Endothelial cell of hepatic sinusoid (primary cell): Measurements from ENCODE around the gene HRH2.
"Not testable (repeated sequence)": the region's sequence is repeated elsewhere in the genome, so short reads cannot be mapped to it uniquely, and the experiment has no call there.

Experiments
- in situ Hi-C: cut with HindIII; loops from 2 replicates; pipeline ENCODE4 v1.10.0; 2017; ENCODE audit warnings: low sequenced_read_pairs

The HRH2 gene

GRCh38 chr5:175734016-175734415 lies 76.1 kb downstream of the HRH2 start:
- in situ Hi-C loops = no loop called here

DNA sequence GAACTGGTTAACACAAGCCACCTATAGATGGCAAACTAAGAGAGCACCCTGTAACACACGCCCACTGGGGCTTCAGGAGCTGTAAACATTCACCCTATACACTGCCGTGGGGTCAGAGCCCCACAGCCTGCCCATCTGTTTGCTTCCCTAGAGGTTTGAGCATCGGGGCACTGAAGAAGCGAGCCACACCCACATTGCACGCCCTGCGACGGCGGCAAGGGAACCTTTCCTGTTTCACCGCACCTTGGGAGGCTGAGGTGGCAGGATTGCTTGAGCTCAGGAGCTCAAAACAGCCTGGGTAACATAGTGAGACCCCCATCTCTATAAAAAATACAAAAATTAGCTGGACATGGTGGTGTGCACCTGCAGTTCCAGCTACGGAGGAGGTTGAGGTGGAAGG lies 76.6 kb downstream of the HRH2 start:
- in situ Hi-C loops = no loop called here

GRCh38 chr5:175735701-175736100 lies 77.8 kb downstream of the HRH2 start:
- in situ Hi-C loops = no loop called here

DNA sequence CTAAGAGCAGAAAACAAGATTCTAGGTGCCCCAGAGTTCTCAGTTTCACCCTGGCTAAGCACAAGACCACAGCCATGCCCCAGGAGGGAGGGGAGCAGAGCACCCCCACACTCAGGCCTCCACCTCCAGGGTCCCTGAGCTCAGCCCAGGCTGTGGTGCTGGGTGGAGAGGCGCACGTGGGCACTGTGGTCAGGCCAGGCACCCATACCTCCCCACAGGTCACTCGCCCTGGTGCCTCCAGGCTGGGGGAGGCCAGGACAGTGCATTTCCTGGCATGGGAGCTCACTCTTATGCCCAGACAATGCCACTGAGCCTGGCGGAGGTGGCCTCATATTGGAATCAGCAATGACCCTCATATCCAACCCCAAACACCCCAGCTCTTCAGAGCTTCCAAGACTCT lies 78.8 kb downstream of the HRH2 start:
- in situ Hi-C loops = no loop called here

DNA sequence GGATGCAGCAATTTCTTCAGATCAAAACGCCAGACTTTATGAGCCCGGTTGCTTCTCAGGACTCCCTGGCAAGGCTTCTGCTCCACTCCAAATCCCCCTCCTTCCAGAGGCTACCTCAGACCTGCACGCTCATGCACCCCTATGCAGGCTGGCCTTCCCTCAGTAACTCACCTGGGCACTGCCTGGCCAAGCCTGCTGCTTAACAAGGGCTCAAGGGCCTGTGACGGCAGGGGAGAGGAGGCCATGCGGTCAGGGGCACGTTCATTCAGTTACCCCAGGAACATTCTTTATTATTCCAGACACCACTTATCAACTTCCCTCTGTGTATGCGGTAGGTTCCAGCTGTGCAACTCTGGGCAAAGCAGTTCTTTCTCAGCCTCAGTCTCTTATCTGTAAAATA lies 79.6 kb downstream of the HRH2 start:
- in situ Hi-C loops = no loop called here

DNA sequence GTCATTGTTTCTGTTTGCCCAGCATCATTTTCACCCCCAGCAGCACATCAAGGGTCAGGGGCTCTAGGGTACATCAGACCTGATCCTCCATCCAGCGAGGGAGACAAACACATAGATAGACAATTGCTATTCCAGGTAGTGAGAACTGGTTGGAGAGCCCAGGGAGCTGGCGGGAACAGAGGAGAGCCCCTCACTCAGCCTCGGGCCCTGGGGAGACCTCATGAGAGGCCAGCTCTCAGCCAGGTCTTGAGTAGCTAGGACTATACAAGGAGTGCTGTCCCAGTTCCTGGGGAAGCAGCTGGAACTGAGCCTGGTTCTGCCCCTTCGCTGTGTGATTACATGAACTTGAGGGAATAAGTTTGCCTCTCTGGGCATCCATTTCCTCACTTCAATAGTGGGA lies 80.3 kb downstream of the HRH2 start:
- in situ Hi-C loops = no loop called here

GRCh38 chr5:175738602-175739133 lies 80.8 kb downstream of the HRH2 start:
- in situ Hi-C loops = no loop called here

DNA sequence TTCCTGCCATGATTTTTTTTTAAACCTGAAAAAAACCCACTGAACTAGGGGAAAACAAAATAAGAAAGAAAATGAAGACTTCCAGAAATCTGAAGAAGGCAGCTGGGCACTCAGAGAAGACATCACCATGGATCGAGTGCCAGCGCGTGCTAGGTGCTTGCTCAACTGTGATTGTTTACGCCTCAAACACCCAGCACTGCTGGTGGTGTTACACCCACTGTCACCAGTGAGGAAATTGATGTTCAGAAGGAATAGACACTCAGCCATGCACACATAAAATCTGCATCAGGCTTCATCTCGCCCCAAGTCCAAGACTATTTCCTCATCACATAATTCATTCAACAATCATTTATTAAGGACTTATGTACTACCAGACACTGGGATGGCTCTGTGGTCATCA lies 82.1 kb downstream of the HRH2 start:
- in situ Hi-C loops = no loop called here

GRCh38 chr5:175741556-175741955 lies 83.7 kb downstream of the HRH2 start:
- in situ Hi-C loops = no loop called here

DNA sequence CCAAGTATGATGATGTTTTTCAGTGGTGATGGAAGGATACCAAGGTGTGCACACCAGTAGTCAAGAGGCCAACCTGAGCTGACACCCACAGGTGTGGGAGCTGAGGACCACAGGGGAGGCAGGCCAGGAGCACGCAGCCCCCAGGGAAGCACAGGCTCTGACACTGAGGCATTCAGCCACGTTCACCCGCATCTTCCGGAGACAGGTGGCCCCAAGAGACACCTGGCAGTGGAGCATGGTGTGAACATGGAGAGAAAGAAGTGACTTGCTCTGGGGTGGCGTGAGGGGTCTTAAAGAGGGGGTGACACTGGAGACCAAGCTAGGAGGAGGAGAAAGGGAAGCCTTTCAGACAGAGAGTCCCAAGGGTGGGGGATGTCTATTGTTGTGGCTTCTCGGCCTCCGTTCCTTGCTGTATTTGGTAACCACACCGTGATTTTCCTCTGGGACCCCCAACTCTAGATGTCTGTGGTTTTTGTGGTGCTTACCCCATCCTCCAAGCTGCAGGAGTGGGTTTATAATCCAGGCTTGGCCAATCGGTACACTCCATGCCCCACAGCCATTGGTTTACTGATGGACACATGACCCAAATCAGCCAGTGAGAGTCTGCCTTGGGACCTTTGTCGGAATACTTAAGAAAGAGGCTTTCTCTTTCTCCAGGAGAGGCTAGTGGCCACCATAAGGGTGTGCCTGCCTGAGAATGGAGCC lies 84.6 kb downstream of the HRH2 start:
- in situ Hi-C loops = no loop called here

GRCh38 chr5:175743676-175744210 lies 85.9 kb downstream of the HRH2 start:
- in situ Hi-C loops = no loop called here

DNA sequence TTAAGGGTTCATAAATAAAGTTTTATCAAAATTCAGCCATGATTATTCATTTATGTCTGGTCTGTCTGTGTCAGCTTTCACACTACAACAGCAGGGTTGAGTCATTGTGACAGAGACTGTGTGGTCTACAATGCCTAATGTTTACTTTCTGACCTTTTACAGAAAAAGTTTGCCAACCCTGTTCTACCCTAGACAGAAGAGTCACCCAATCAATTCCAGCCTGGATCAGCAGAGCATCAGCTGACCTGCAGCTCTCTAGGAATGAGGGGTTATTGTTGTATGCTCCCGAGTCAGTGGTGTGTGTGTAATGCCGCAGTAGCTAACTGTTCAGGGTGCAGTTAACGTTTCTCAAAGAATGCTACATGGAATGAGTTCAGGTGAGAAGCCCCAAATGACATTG lies 87.3 kb downstream of the HRH2 start:
- in situ Hi-C loops = no loop called here

- in situ Hi-C loops = no loop called here
Measured at GRCh38 chr5:175746851-175747250, 89.0 kb downstream of the HRH2 start.

- in situ Hi-C loops = no loop called here
Measured at GRCh38 chr5:175747539-175748060, 89.7 kb downstream of the HRH2 start.

GRCh38 chr5:175748650-175749049 lies 90.8 kb downstream of the HRH2 start:
- in situ Hi-C loops = no loop called here

DNA sequence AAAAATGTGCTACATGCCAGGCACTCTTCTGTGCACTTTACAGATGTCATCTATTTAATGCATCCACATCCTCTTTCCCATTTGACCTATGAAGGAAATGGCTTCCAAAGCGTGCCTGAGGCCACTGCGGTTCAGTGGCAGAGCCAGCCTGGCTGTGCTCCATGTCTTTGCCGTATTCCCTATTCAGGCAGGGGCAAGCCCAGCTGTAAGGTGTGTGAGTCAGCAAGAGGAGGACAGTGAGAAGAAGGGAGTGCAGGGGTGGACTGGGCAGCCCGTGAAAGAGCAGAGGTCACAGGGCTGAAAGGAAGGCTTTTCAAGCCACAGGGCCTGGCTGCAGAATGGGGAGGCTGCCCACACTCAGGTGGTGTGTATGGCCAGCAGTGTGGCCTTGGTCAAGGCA lies 91.7 kb downstream of the HRH2 start:
- in situ Hi-C loops = no loop called here

- in situ Hi-C loops = no loop called here
Measured at GRCh38 chr5:175750511-175750931, 92.7 kb downstream of the HRH2 start.

DNA sequence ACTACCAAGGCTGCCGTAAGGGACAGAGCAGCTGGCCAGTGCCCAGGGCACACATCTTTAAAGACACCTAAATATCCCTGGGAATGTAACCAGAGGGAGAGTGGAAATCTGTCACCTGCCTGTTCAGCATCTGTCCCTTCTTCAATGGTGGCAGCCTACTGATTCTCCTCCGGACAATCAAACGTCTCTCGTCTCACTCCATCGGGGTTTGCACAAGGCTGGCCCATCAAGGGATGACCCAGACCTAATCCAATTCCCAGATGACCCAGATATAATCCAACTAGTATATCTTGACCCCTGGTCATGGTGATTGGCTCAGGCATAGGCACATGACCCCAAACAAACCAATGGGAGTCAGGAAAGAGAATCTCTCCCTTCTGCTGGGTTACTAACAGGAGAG lies 93.5 kb downstream of the HRH2 start:
- in situ Hi-C loops = no loop called here

GRCh38 chr5:175752826-175753535 lies 95.1 kb downstream of the HRH2 start:
- in situ Hi-C loops = no loop called here

DNA sequence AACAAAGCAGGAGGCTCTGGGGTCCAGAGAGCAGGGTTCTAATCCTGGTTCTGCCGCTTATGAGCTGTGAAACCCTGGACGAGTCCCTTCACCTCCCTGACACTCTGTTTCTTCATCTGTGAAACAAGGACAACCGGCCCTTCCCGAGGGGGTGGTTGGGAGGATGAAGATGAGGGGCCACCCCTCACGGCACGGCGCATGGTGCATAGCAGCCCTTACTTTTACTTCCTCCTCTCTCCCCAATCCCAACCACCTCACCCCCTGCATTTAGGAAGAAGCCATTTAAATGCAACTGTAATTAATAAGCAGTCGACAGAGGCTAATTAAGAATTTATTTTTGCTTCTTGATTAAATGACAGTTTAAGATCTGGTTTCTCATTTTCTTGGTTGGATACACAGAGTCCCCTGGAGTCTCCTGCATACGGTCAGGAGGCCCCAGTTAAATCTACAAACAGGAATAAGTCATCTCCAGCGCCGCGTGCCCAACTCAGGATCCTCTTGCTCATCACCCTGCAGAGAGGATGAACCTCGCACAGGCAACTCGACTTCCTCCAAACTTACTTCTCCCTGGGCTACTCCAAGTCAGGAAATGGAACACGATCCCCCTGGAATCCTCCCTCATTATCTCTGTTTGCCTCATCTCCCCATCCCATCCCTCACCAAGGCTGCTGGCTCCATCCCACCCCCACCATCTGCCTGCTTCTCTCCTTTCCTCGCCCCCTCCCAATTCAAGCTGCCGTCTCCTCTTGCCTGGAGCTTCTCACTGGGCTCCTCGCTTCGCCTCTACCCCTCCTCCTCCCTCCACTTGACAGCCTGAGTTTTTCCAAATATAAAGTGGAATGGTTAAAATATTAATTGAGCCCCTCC lies 95.9 kb downstream of the HRH2 start:
- in situ Hi-C loops = no loop called here

GRCh38 chr5:175759991-175760390 lies 102.1 kb downstream of the HRH2 start:
- in situ Hi-C loops = not testable (repeated sequence)
